Measurements from ENCODE around the gene CSNK2A1.
"Not testable (repeated sequence)": the region's sequence is repeated elsewhere in the genome, so short reads cannot be mapped to it uniquely, and the experiment has no call there.

CSNK2A1 gene

GRCh38 chr20:454951-455350 lies 88.6 kb downstream of the CSNK2A1 start:
- no peak for DNase-seq (ENCODE audit: low read depth)

- not testable (repeated sequence) for DNase-seq (ENCODE audit: low read depth)
Observed at GRCh38 chr20:452021-452420, 91.6 kb downstream of the CSNK2A1 start.

GRCh38 chr20:445514-446336 lies 97.9 kb downstream of the CSNK2A1 start:
- DNase-seq (ENCODE audit: low read depth), result no peak

- no peak for DNase-seq (ENCODE audit: low read depth)
Observed at GRCh38 chr20:444862-445426, 98.6 kb downstream of the CSNK2A1 start.

DNA sequence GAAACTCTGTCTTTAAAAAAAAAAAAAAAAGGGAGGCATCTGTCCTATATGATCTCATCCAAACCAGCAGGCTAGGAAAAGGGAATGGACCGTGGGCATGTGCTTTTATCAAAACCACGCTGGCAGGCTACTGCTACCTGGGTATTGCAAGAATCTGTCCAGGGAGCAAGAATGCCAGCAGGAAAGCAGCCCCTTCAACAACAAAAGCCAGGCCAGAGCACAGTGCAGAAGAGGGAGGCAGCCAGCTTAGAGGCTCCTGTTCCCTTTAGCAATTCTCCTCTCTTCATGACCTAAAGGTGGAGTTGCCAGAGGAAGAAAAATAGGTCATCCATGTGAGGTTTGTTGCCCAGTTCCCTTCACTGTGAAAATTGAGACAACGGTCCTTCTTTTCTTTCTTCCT lies 99.5 kb downstream of the CSNK2A1 start:
- DNase-seq (ENCODE audit: low read depth), result no peak

DNA sequence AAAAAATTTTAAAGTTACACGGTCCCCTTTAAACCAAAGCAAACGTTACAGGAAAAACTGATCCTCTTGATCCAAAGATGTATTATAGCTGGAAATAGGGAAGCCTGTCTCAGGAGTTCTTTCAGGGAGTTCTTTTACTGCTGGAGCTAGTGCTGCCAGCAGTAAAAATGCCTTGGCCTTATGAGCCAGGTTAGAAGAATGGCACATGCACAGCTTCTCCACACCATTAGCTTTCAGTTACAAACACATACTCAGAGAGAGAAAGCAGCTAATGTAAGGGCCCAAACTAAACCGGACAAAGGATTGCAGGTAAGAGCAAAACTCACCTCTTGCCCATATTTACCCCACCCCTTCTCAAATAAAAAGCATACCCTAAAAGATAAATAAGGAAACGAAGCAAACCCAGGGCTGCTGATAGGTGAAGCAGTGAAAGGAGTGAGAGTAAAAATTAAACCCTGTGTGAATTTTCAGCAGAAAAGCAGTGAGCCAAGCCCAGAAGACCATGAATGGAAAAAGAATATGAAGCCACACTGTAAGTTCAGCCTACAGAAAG lies 100.3 kb downstream of the CSNK2A1 start:
- no peak for DNase-seq (ENCODE audit: low read depth)

GRCh38 chr20:440636-441035 lies 103.0 kb downstream of the CSNK2A1 start:
- no peak for DNase-seq (ENCODE audit: low read depth)

- DNase-seq (ENCODE audit: low read depth), result no peak
Observed at GRCh38 chr20:440148-440547, 103.4 kb downstream of the CSNK2A1 start.

DNA sequence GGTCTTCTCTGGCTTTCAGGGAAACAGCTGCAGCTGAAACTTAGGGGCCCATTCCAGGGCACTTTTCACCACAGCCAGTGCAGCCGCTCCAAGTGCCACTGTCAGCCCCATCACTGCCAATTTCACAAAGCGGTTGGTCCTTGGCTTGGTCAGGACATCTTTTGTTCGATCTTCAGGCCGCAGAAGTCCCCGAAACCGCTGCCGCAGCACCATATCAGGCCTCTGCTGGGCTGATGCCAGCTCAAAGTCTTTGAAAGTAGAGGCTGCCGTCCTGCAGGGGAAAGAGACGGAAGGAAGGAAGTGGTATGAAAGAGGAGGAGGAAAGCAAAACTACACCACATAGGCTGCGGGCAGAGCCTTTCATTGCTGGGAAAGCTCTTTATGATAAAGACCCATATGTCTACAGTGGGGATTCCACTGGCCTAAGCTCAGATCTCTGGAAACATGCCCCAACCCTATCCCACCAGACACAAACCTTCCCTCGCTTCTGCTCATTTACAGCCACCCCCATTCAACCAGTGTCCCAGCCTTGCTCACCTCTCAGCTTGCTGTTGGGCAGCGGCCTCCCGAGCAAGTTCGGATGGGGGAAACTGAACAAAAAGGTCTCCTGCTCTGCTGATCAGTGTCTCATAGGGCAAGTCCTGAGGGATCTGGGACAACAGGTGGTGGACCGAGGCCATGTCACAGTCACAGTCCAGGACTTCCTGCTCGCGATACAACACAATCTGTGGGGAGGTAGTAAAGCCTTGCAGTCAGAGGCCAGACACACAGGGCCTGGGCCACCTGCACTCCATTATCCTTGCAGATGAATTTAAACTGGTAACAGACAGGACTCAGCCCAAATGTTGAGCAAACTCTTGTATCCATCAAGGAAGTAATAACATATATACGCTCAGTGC lies 104.8 kb downstream of the CSNK2A1 start:
- peak; percentile 57 for DNase-seq (ENCODE audit: low read depth)

DNA sequence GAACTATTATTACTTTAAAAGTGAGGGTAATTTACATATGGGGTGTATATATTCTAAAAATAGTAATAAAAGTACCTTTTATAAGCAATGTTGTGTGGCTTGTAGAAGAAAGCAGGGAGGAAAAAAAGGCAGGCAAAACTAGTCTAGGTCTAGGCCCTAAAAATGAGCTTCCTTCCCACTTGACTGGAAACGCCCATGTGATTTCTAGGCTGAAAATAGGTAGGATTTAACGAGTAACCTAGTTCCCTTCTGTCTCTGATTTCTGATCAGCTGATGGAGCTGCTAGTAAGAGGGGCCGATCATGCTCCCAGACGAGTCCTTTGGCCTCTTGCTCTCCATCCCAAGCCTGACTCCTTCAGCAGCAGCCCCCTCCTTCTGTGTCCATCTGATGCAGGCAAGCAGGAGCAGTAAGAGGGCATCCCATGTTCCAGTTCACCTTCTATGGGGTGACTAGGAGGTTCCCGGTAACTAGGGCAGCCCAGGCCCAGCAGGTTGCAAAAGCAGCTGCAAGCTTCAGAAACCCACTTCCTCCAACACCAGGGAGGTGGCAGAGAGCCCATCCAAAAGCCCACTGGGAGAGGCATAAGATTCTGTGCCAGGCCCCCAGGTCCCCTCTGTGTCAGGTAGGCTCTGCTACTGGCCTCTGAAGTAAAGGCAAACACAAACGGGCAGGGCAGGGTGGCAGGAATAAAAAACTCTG lies 105.7 kb downstream of the CSNK2A1 start:
- DNase-seq (ENCODE audit: low read depth), result no peak

GRCh38 chr20:436476-436875 lies 107.1 kb downstream of the CSNK2A1 start:
- no peak for DNase-seq (ENCODE audit: low read depth)

DNA sequence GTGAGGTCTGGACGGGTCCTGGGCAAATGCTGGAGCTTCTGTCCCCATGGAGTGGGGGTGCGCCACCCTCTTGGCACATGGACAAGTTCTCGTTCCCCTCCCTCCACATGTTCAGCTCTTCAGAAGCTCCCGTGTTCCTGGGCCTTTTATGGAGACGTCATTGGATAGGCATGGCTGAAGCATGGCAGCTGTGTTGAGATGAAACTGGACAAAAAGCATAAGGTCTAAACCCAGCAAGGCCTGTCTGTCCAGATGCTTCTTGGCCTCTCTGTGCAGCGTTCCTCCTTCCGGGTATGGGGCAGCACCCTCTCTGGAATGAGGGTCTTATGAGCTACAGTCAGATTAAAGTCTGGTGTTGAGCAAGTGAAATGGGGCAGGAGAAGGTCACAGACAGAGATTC lies 108.0 kb downstream of the CSNK2A1 start:
- no peak for DNase-seq (ENCODE audit: low read depth)

DNA sequence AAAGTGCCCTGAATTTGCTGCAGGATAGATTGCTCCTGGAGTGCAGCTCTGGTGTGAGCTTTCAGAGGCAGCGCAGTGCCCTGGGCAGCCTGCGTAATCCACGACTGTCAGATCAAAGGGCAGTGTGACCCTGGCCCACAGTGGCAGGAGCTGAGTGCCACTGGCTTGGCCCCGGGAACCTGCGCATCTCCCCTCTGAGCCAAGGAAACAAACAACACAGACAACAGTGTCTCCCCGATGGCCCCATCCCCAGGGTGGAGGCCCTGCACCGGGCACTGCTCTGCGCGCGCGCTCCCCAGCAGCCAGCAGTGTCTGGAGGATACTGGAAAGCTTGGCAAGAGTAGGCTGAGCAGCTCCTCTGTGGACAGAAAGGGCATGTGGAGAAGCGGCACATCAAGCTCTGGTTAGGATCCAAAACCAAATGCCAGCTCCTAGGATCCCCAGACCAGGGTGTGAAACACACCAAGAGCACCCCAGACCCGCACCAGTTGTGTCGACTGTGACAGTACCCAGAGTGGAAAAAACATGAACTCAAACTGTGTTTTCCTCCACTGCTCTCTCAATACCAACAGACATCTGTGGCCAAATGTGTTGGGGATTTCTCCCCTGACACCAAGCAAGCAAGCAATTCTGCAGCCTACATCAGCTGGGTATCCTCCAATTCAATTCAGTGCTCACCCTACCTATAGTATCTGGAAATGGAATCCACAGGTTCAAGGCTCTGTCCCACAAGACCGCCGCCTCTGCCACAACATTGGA lies 108.8 kb downstream of the CSNK2A1 start:
- DNase-seq (ENCODE audit: low read depth), result no peak

DNA sequence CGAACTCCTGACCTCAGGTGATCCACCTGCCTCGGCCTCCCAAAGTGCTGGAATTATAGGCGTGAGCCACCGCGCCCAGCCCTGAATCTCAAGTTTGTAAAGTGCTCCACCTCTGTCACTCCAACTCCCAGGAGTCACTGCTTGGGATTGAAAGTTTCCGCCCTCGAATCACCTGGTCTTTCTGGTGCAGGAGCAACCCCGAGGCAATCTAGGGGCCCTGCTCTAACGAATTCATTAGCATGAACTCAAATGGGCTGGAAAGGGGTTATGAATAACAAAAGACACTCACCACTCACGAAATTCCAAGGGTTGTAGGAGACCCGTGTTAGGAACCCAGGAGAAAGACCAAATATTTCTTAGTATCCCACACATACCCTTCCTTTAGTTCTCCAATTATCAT lies 109.4 kb downstream of the CSNK2A1 start:
- DNase-seq (ENCODE audit: low read depth), result no peak

DNA sequence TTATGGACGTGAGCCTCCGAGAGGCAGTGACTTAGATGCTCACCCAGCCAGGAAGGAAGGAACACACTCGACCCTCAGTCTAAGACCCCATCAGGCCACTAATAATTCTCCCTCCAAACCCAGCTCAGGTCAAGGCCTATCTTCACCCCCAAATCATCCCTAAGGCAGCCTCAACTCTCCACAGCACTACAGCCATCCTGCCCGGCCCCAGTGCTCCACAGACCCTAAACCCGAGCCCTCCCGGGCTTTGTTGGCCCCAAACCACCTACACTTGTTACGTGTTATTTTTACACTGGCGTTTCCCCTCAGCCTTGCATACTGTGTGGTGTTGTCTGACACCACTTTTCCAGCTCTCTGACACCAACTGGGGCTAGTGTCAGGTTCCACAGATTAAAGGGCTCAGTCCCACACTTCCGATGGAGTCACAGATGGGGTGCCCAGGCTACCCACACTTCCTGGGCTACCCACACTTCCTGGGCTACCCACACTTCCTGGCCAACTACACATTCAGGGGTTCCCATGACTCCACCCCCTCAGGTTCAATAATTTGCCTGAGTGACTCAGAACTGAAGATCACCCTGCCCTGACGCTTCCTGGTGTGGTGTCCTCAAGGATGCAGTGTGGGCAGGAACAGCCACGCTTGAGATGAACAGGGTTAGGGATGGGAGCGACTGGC lies 110.2 kb downstream of the CSNK2A1 start:
- DNase-seq (ENCODE audit: low read depth), result peak; percentile 58

DNA sequence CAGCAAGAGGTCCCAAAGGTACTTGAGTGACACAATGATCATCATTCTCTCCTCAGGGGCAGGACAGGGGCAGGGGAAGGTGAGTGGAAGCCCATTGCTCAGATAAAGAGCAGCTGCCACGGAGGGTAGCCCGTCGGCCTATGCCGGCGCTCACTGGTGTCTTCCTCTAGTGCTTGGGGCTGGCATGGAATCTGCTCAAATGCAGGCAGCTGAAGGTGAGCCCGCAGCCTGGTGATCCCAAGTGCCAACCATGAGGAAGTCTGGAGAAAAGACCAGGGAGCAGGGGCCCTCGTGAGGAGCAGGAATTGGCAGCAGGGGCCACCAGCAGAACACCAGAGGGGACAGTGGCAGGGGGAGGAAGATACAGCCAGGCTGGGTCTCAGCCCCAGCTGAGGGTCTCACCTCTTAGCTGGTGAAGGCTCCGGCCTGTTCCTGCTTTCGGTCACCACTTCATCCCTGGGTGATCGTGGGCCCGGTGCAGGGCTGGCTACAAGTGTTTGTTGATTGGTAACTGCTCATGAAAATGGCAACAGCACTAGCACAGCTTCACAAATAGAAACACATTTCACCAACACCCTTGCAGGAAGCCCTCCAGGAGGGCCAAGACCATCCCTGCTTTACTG lies 110.8 kb downstream of the CSNK2A1 start:
- DNase-seq (ENCODE audit: low read depth), result no peak

DNA sequence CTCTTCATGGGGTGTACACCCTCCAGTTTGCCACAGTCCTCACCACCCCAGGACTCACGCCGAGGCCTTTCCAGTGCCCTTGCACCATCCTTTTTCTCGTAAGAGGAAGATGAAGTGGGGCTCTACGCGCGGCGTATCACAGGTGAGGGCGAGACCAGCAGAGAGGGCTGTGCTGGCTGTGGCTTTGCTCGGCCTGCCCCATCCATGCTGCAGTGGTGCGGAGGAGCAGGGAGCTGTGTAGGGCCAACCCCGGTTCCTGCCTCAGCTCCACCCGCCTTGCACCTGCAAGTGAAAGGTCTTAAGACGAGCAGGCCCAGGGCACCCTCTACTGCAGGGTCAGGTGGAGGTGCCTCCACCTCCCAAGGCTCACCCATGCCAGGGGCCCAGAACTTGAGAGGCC lies 111.4 kb downstream of the CSNK2A1 start:
- no peak for DNase-seq (ENCODE audit: low read depth)

DNA sequence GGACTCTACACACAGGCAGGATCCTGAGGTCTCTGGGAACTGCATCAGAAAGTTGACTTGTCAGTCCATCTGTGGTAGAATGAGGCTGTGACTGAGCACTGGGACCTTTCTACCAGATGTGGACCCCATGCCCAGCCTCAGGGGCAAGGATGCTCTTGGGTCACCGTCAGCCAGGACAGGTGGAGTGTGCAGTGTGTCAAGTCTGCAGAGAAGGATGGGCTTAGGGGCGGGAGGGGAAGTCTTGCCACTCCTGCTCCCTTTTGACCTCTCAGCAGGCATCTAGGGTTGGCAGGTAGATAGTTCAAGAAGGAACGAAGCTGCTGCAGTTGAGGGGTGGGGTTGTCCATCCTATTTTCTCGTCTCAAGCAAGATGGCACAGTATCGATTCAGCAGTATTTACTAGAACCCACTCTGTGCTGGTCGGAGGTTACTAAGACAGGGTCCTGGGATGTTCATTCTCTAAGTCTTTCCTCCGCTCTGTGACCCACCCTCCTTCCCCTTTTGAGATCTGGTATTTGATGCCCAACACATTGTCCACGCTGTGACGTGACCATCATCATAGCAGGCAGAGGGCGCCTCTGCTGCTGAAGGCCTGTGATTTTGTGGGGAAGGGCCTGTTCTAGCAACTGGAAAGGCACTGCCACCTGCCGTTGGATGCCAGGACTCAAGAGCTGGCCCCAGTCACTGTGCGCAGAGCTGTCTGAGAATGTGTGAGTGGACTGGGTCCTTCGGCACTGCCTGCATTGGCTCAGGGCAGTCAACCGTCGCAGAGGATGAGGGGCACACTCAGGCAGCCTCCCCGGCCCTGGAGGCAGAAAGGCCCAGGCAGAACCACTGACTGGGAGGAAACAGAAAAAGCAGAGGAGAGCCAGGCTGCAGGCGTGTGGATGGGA lies 112.3 kb downstream of the CSNK2A1 start:
- DNase-seq (ENCODE audit: low read depth), result no peak
